Measurements from ENCODE around the gene NMNAT3.

The NMNAT3 gene

DNA sequence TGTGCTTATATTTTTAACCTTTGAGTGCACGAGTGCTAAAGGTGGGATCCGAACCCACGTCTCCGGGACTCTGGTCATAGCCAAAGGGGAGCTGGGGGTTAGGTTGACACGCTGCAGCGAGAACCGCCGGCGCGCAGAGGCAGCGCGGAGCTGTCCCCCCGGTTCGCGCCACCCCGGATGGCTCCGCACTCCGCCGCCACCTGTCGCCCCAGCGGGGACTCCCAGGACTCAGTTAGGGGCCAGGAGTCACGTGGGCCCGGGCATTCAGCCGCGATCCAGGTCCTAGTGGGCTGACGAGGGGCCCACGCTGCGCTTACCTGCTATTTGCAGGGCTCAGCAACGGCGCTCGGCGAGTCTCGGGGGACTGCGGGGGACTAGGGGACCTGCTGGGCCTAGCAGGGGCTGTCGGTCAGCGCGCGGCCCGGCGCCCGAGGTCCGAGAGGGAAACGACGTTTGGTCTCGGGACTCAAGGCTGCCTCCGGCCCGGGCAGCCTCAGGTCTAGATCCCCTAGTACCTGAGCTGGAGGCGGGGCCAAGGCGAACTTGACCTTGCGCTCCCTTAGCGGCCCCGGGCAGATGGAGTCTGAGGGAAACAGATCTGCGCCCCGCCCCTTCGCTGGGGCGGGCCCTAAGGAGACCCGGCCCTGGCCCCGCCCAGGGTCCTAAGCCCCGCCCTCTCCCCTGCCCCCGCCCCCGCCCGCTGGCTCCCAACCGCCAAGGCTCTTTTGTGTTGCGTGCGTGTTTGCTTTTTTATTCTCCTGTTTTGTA is at the start of gene NMNAT3:
Gene NMNAT3 (minus strand): TSS at position 585 of the 768 bp plus-strand sequence. CDS start 50,248 bp downstream, outside the sequence.
- ATAC-seq (peak; percentile 90), DNase-seq (ENCODE audit: low spot score in 2 of 2) (peak; percentile 50 to 83)
- Mint-ChIP-seq H3K27ac (no peak within 1 kb of the TSS), H3K9me3 (no peaks in the 10 kb centered on the region), H3K4me1 (no peaks in the 10 kb centered on the region), H3K4me3 (peak within 1 kb of the TSS; percentile 58), H3K36me3 (no peaks in the 10 kb centered on the region)

DNA sequence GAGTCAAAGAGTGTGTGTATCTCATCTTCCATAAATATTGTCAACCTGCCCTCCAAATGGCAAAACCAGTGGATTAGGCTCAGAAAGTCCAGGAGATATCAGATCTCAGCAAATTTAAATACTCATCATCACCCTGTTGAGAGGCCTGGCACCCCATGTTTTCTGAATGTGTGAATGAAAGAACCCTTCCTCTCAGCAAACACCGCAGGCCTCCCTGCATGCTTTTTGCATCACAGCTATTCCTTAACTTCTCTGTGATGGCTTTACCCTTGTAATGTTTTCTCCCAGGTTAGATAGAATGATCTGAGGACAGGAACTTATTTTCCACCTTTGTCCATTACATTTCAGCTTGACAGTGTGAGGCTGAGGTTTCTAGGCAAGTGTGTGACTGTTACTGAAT is 43.6 kb upstream of the NMNAT3 start:
- H3K9me3 Mint-ChIP-seq, result no peaks in the 10 kb centered on the region
- DNase-seq (ENCODE audit: low spot score in 2 of 2) (no peak), ATAC-seq (no peak)
- H3K36me3 Mint-ChIP-seq, result no peaks in the 10 kb centered on the region
- no peak overlapping the region for H3K27ac Mint-ChIP-seq
- H3K4me3 Mint-ChIP-seq, result no peak overlapping the region
- H3K4me1 Mint-ChIP-seq, result no peaks in the 10 kb centered on the region

DNA sequence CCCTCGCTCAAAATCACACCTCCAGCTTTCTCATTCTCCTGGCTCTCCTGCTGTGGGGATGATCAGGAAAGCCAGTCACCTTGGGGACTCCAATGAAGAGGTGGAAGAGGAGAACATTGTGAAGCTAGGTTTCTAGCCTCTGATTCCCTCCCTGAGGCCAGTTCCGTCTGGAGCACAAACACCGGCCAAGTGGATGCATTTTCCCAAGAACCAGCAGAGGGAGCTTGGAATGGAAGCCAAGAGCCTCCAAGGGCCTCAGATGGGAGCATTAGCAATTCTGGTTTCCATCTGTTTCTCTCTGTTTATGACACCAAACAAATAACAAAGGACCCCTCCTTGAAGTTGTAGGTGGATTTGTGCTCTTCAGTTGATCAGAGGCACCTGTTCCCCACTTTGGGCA is 40.6 kb upstream of the NMNAT3 start:
- Mint-ChIP-seq H3K36me3 (no peaks in the 10 kb centered on the region), H3K4me3 (no peak overlapping the region), H3K27ac (no peak overlapping the region), H3K9me3 (no peaks in the 10 kb centered on the region), H3K4me1 (no peaks in the 10 kb centered on the region)
- ATAC-seq, result no peak
- DNase-seq (ENCODE audit: low spot score in 2 of 2), result no peak

DNA sequence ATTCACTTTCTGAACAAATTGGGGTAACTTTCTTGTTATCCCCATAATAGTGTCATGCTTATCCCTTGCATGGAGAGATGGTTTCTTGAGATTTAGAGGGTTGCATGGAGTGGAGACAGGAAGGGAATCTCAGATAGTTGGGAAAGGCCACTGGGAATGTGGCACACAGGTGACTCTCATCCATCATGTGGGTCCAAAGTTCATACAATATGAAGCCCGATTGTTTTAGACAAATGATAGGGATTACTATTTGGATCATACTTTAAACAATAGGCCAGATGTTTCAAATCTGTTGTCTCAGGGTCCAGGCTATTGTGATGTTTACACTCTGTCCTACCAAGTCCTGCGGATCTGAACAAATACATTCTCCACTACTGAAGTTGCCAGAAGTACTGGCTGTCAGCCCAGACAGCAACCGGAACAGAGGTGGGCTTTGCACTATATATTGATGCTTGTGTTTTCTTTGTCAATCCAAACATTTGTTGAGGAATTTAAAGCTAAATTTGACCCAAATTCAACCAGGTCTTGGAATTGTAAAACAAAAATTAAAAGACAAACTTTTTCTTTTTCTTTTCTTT is 39.2 kb upstream of the NMNAT3 start:
- H3K36me3 Mint-ChIP-seq, result no peaks in the 10 kb centered on the region
- no peak overlapping the region for H3K4me3 Mint-ChIP-seq
- no peak overlapping the region for H3K27ac Mint-ChIP-seq
- no peaks in the 10 kb centered on the region for H3K9me3 Mint-ChIP-seq
- ATAC-seq, result no peak
- no peak for DNase-seq (ENCODE audit: low spot score in 2 of 2)
- no peaks in the 10 kb centered on the region for H3K4me1 Mint-ChIP-seq

DNA sequence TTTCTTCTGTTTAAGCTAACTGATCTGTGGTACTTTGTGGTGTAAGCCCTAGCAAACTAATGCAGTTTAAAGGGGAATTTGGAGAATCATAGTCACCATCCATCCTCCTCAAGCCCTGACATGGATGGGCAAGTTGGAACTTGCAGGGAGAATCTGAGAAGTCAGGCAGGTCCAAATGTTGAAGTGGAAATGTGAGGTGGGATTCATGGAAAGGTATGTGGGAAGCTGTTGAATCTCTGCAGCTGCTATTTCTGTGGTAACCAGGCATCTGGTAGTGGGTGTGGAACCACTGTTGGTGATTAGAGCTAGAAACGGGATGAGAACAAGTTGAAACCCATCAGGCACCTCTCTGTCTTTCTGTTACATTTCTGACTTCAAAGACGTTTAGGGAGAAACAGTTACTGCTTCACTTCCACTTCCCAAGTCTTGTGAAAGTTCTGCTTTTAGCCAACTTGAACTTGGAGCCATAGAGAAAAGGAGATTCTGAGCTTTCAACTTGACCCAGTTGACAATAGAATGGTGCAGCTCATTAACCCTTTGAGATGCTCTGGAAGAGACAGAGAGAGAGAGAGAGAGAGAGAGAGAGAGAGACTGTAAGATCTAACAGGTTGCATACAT is 38.1 kb upstream of the NMNAT3 start:
- H3K9me3 Mint-ChIP-seq, result no peaks in the 10 kb centered on the region
- no peak overlapping the region for H3K27ac Mint-ChIP-seq

DNA sequence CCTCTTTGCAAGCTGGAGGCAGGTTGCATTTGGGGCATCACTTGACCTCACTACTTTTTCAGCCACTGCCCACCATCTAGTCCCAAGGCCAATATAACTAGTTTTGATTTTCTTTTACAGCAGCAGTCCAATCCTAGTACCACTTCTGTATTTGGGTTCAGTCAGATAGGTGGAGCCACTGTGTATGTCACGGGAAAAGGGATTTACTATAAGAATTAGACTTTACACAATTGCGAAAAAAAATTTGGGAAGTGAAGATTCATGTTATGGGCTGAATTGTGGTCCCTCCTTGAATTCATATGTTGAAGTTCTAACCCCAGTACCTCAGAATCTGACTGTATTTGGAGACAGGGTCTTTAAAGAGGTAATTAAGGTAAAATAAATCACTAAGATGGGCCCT is 37.4 kb upstream of the NMNAT3 start:
- no peaks in the 10 kb centered on the region for H3K4me1 Mint-ChIP-seq
- no peak for ATAC-seq
- H3K36me3 Mint-ChIP-seq, result no peaks in the 10 kb centered on the region
- DNase-seq (ENCODE audit: low spot score in 2 of 2), result no peak
- H3K9me3 Mint-ChIP-seq, result no peaks in the 10 kb centered on the region
- no peak overlapping the region for H3K27ac Mint-ChIP-seq
- H3K4me3 Mint-ChIP-seq, result no peak overlapping the region

More for the DNA sequence above, 38.1 kb upstream of the NMNAT3 start:
- H3K4me3 Mint-ChIP-seq, result no peak overlapping the region
- H3K36me3 Mint-ChIP-seq, result no peaks in the 10 kb centered on the region
- no peak for ATAC-seq
- H3K4me1 Mint-ChIP-seq, result no peaks in the 10 kb centered on the region
- no peak for DNase-seq (ENCODE audit: low spot score in 2 of 2)

DNA sequence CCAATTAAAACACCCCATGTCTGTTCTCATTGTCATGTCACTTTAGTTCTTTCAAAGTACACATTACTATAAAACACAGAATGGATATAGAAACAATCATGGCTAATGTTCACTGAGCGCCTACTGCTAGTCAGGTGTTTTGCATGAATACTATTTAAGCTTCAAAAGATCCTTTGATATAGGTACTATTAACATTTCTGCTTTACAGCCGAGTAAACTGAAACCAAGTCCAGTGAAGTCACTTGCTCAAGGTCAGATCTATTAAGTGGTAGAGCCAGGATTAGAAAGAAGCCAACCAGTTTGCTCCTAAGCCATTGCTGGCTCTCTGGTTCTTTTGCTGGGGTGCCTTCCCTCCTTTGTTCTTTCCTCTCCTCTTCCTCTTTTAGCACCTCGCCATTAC is 32.4 kb upstream of the NMNAT3 start:
- Mint-ChIP-seq H3K4me1 (no peaks in the 10 kb centered on the region), H3K4me3 (no peak overlapping the region), H3K36me3 (no peaks in the 10 kb centered on the region), H3K27ac (no peak overlapping the region), H3K9me3 (no peaks in the 10 kb centered on the region)
- DNase-seq (ENCODE audit: low spot score in 2 of 2) (no peak), ATAC-seq (no peak)

DNA sequence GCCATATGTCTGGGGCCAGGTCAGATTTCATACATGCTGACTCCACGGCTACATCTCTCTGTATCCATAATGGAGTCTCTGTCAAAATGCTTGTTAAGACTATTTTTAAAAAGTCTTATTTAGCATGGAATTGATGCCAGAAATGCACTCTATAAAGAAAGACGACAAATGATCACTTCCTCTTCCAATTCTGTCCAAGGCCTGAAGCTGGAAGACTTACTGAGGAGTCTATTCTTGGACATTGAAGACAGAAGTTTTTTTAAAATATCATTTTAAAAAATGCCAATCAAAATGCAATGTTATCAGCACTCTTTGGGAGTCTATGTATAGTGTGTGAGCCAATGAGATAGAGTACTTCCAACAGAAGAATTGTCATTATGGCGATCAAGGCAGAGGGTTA is 27.9 kb upstream of the NMNAT3 start:
- Mint-ChIP-seq H3K9me3 (no peaks in the 10 kb centered on the region), H3K4me1 (no peaks in the 10 kb centered on the region), H3K27ac (no peak overlapping the region), H3K4me3 (no peak overlapping the region), H3K36me3 (no peaks in the 10 kb centered on the region)
- DNase-seq (ENCODE audit: low spot score in 2 of 2) (no peak), ATAC-seq (no peak)

DNA sequence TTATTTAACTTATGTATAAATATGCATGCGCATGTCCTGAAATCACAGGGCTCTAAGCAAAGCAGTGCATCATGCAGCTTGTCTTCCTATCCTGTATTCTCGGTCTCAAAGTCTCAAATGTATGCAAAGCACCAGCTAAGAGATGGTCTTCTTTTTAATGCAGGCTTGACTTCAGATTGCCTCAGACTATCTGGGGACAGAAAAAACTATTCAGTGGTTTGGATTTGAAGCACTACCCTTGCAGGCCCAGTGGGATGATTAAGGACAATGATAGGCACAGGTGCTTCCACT is 18.5 kb upstream of the NMNAT3 start:
- Mint-ChIP-seq H3K4me1 (no peaks in the 10 kb centered on the region), H3K27ac (no peak overlapping the region), H3K4me3 (no peak overlapping the region), H3K36me3 (no peaks in the 10 kb centered on the region), H3K9me3 (no peaks in the 10 kb centered on the region)
- ATAC-seq (no peak), DNase-seq (ENCODE audit: low spot score in 2 of 2) (no peak)

DNA sequence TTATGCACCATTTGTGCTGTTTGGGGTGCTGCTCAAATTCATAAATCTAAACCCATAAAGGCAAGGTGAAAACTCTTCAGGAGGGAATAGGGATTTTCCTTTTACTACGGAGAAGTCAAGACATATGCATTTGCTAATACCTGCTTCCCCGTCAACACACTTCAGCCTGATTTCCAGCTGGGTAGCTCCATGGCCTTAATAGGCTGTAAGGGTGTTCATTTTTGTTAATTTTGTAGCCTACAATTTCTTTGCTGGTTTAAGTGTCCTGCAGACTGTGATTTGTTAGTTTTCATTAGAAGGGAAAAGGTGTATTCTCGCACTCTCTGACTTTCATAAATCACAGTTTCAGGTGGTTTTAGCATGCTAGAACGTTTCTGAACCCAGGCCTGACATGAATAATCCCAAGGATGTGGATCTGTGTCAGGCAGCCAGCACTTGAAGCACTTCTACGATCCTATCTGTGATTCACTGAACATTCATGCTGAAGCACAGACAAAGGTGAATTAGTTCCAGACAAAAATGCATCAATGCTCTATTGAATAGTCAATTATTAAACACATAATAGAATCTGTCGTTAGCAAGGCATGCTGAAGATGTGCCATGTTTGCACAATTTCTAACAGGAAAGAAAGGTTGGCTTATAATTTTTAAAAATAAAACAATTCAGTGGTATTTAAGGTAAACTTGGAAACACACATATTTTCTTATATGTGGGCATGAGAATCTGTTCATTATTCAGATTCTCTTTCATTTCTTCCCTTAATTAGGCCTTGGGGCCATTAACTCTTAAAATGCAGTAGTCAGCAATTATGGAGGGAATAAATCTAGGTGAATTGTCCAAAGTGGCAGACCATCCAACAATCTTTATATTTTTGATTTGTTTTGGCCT is 17.9 kb upstream of the NMNAT3 start:
- DNase-seq (ENCODE audit: low spot score in 2 of 2) (no peak), ATAC-seq (no peak)
- Mint-ChIP-seq H3K27ac (no peak overlapping the region), H3K4me3 (no peak overlapping the region), H3K4me1 (no peaks in the 10 kb centered on the region), H3K36me3 (no peaks in the 10 kb centered on the region), H3K9me3 (no peaks in the 10 kb centered on the region)

DNA sequence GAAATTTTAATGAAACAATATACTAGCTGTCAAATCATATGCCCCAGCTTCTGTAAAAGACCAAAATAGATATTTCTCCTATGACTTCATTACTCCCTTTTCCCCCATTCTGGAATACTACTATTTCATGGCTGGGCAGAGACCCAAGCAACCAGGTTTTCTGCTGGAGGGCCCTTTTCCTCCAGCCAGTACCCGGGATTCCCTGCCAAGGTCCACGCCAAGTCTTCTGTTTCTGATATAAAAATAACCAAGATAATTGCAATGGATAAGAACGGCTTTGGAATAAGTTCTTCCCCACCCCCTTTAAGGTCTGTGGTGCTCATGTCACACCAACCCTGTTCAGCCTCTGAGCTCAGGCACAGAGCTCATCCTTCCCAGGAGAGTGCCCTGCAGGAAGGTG is 17.2 kb upstream of the NMNAT3 start:
- Mint-ChIP-seq H3K9me3 (no peaks in the 10 kb centered on the region), H3K27ac (no peak overlapping the region), H3K36me3 (no peaks in the 10 kb centered on the region), H3K4me1 (no peaks in the 10 kb centered on the region), H3K4me3 (no peak overlapping the region)
- no peak for DNase-seq (ENCODE audit: low spot score in 2 of 2)
- no peak for ATAC-seq

DNA sequence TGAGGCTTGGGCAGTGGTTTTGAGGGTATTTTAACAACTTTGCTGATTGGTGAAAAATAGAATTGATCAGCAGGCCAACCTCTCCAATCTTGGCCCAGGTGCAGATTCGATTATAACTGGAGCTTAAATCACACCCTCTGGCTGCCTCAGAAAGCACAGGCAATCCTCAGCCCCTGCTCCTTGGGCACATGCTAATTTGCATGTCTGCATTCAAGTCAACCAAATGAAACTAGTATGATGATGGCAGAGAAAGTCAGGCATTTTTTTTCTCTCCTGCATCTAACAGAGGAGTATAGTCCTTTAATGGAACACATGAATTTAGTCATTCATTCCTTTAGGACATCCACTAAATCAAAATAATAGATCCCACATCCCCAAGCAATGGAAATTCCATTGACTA is 16.8 kb upstream of the NMNAT3 start:
- ATAC-seq (no peak), DNase-seq (ENCODE audit: low spot score in 2 of 2) (no peak)
- Mint-ChIP-seq H3K36me3 (no peaks in the 10 kb centered on the region), H3K4me3 (no peak overlapping the region), H3K9me3 (no peaks in the 10 kb centered on the region), H3K4me1 (no peaks in the 10 kb centered on the region), H3K27ac (no peak overlapping the region)

DNA sequence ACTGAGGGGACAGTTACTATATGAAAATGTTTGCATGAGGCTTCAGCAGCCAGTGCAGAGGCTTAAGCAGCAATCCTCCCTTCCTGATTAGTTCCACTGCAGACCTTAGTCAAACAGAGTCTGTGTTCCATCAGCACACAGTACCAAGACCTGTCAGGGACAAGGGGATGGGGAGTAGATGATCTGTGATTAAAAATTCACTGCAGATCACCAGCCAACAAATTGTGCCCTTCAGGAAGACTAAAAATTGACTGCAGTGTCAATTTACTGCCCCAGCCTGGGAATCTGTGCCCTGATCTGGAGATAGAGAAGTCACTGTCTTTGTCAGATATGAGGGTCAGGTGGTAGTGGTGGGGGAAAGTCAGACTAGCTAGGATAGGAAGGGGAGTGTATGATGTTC is 13.8 kb upstream of the NMNAT3 start:
- no peak overlapping the region for H3K4me3 Mint-ChIP-seq
- no peaks in the 10 kb centered on the region for H3K4me1 Mint-ChIP-seq
- no peak overlapping the region for H3K27ac Mint-ChIP-seq
- no peaks in the 10 kb centered on the region for H3K9me3 Mint-ChIP-seq
- no peak for ATAC-seq
- no peaks in the 10 kb centered on the region for H3K36me3 Mint-ChIP-seq
- no peak for DNase-seq (ENCODE audit: low spot score in 2 of 2)

DNA sequence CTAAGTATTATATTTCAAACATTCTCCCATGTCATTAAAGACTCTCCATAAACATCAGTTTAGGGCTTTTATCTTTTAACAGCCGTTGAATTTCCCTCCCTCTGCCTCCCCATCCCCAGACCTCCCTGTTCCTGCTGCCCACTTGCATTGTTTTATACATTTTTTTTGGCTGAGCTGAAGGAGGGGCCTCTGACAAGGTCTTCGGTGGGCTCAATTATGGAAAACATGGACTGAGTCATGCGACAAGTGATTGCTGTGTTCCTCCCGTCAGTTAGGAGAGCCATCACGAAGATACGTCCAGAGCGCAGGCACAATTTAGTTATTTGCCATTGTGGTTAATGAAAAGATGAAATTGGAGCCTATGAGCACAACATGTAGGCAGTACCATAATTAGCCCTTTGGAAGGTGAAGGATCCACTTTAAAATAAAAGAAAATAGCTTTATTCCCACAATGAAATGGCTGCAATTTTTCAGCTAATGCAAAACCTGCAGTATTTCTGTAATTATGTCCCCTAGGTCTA is 12.0 kb upstream of the NMNAT3 start:
- DNase-seq (ENCODE audit: low spot score in 2 of 2) (no peak), ATAC-seq (no peak)
- Mint-ChIP-seq H3K27ac (no peak overlapping the region), H3K4me3 (no peak overlapping the region), H3K4me1 (no peaks in the 10 kb centered on the region), H3K36me3 (no peaks in the 10 kb centered on the region), H3K9me3 (no peaks in the 10 kb centered on the region)

DNA sequence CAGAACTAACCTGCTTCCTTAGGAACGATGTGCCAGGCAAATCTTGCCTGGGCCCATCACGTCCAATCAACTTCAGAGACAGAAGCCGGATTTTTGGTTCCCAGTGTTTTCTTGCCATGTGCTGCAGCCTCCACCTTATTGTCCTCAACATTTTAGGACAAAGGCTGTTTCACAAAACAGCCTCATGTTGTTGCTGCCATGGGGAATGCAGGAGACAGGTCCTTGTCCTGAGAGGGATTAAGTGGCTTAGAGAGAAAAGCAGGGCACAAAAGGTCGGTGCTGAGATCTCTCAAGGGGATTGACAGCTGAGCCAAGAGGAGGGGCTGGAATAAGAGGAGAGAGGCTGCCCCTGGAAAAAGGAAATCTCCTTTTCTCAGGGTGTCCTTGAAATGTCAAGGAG is 11.3 kb upstream of the NMNAT3 start:
- no peak overlapping the region for H3K4me3 Mint-ChIP-seq
- no peaks in the 10 kb centered on the region for H3K36me3 Mint-ChIP-seq
- H3K27ac Mint-ChIP-seq, result no peak overlapping the region
- ATAC-seq (no peak), DNase-seq (ENCODE audit: low spot score in 2 of 2) (no peak)
- no peaks in the 10 kb centered on the region for H3K4me1 Mint-ChIP-seq
- no peaks in the 10 kb centered on the region for H3K9me3 Mint-ChIP-seq
